ACC112 (cell line): ENCODE results near the gene RAB11FIP4.

Experiments used
- H2AFZ ChIP-seq: fragments of 200-600 bp; sonication (generic); one replicate; pipeline ENCODE4 v1.6.0; 2017; ENCODE audit warnings: antibody characterized with exemption, low read length; ENCODE audit not compliant: unreplicated experiment
- H3K27ac ChIP-seq: fragments of 200-600 bp; sonication (generic); 2 replicates; pipeline ENCODE4 v1.5.1; 2014; ENCODE audit warnings: low read depth, mild to moderate bottlenecking, antibody characterized with exemption, low read length, moderate library complexity
- H3K27me3 ChIP-seq: fragments of 200-600 bp; sonication (generic); 2 replicates; pipeline ENCODE4 v1.6.1; 2014; ENCODE audit warnings: mild to moderate bottlenecking, antibody characterized with exemption, low read length, moderate library complexity, mixed read lengths; ENCODE audit not compliant: insufficient read depth
- H3K36me3 ChIP-seq: fragments of 200-600 bp; sonication (generic); 2 replicates; pipeline ENCODE4 v1.6.1; 2016; ENCODE audit warnings: mild to moderate bottlenecking, antibody characterized with exemption, low read length, moderate library complexity, mixed read lengths; ENCODE audit not compliant: insufficient read depth
- H3K4me1 ChIP-seq: fragments of 200-600 bp; sonication (generic); one replicate; pipeline ENCODE4 v1.6.1; 2016; ENCODE audit warnings: low read length, mixed read lengths; ENCODE audit not compliant: insufficient read depth, unreplicated experiment, control insufficient read depth
- H3K4me3 ChIP-seq: fragments of 200-600 bp; sonication (generic); 2 replicates; pipeline ENCODE4 v1.5.1; 2014; ENCODE audit warnings: mild to moderate bottlenecking, low read depth, low read length
- H3K79me2 ChIP-seq: fragments of 200-600 bp; sonication (generic); one replicate; pipeline ENCODE4 v1.6.0; 2016; ENCODE audit warnings: low read length; ENCODE audit not compliant: control insufficient read depth, unreplicated experiment, insufficient read depth

The RAB11FIP4 gene

DNA sequence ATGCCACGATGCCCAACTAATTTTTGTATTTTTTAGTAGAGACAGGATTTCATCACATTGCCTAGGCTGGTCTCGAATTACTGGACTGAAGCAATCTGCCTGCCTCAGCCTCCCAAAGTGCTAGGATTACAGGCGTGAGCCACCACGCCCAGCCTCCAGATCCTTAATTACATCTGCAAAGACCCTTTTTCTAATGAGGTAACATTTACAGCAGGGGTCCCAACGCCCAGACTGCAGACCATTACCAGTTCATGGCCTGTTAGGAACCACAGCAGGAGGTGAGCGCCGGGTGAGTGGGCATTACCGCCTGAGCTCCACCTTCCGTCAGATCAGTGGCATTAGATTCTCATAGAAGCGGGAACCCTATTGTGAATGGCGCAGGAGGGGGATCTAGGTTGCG lies 4.0 kb upstream of the RAB11FIP4 start:
- Histone ChIP-seq H3K27me3 (peaks cover 29% of the 10 kb centered on the region), H3K4me3 (no peak overlapping the region), H3K27ac (no peak overlapping the region), H3K36me3 (no peaks in the 10 kb centered on the region), H3K4me1 (no peaks in the 10 kb centered on the region), H3K79me2 (no peaks in the 10 kb centered on the region), H2AFZ (no peak overlapping the region)

- Histone ChIP-seq H2AFZ (no peak overlapping the region), H3K4me1 (no peaks in the 10 kb centered on the region), H3K27ac (no peak overlapping the region), H3K36me3 (no peaks in the 10 kb centered on the region), H3K27me3 (peaks cover 38% of the 10 kb centered on the region), H3K4me3 (no peak overlapping the region), H3K79me2 (no peaks in the 10 kb centered on the region)
Observed at GRCh38 chr17:31388351-31388750, 3.1 kb upstream of the RAB11FIP4 start.

GRCh38 chr17:31388770-31389656 lies 2.5 kb upstream of the RAB11FIP4 start:
- Histone ChIP-seq H3K36me3 (no peaks in the 10 kb centered on the region), H3K27ac (no peak overlapping the region), H3K4me1 (no peaks in the 10 kb centered on the region), H2AFZ (no peak overlapping the region), H3K4me3 (no peak overlapping the region), H3K79me2 (no peaks in the 10 kb centered on the region), H3K27me3 (peaks cover 43% of the 10 kb centered on the region)

- Histone ChIP-seq H3K4me3 (no peak overlapping the region), H2AFZ (no peak overlapping the region), H3K27me3 (peaks cover 43% of the 10 kb centered on the region), H3K36me3 (no peaks in the 10 kb centered on the region), H3K27ac (no peak overlapping the region), H3K79me2 (no peaks in the 10 kb centered on the region), H3K4me1 (no peaks in the 10 kb centered on the region)
Observed at GRCh38 chr17:31389657-31390381, 1.7 kb upstream of the RAB11FIP4 start.

GRCh38 chr17:31390426-31390747 lies 1.1 kb upstream of the RAB11FIP4 start:
- Histone ChIP-seq H3K79me2 (no peaks in the 10 kb centered on the region), H2AFZ (no peak overlapping the region), H3K36me3 (no peaks in the 10 kb centered on the region), H3K27me3 (peaks cover 44% of the 10 kb centered on the region), H3K4me3 (no peak overlapping the region), H3K27ac (no peak overlapping the region), H3K4me1 (no peaks in the 10 kb centered on the region)

DNA sequence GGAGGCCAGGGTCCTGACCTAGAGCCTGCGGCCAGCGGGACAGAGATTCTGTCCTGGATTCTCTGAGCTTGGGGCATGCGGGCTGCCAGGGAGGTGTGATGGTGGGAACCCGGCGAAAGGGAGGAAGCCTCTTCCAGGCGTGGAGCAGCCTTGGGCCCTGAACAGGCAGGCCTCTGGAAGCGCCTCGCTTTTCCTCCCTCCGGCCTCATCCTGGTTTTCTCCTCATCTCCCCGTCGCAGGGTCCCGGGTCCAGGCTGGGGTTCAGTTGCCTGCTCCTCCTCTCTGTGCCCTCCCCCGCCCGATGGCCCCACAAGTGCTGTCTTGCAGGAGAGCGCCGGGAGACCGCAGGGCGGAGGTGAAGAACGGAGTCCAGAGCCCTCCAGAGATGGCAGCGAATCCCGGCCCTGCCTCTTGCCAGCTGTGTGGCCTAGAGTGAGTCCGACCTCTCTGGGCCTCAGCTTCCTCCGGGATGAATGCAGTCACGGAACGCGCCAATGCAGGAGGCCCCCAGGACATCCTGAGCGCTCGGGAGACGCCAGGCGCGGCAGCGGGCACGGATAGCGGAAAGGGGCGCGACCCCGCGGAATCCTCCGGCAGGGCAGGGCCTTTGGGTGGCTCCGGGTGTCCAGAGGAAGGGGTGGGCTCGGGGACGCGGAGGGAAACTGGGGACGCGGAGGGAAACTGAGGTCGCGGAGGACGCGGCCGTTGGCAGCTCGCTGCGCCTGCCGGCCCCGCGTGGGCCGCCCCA lies 553 bp upstream of the RAB11FIP4 start:
- H2AFZ ChIP-seq: no peak overlapping the region
- H3K27ac ChIP-seq: no peak overlapping the region
- H3K36me3 ChIP-seq: no peaks in the 10 kb centered on the region
- no peaks in the 10 kb centered on the region for H3K79me2 ChIP-seq
- peaks cover 48% of the 10 kb centered on the region for H3K27me3 ChIP-seq
- H3K4me3 ChIP-seq: peak overlapping the region; percentile 40
- no peaks in the 10 kb centered on the region for H3K4me1 ChIP-seq

DNA sequence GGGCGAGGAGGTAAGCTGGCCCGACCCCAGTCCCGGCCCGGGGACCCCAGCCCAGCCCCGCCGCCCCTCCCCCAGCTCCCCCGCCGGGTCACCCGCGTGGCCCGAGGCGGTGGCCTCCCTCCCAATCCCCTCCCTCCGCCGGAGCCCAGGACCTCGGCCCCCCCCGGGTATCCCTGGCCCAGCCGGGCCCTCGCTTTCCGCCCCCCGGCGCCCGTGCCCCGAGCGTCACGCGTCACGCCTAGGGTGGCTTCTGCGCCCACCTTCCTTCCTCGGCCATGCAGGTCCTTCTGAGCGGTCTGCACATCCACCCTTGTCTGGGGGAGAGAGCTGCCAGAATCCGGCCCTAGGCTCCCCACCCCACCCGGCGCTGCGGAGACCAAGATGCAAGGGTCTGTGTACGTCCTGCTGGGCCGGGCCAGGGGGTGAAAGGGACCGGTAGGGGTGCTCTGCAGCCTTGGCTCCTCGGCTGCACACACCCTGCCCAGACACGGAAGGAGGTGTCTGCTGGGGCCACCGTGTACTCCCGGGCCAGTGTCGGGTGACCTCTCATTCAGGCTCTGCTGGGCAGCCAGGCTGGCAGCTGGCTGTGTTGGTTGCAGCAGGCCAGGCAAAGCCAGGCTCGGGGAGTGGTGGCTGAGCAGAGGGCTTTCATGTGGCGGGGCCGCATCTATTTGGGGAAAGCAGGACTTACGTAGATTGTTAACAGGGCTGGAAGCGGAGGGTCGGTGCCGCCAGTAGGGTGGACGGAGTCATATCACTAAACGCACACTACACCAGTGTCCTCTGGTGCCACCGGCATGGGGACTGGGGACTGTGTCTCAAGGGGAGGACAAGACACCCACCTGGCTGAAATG lies 754 bp downstream of the RAB11FIP4 start:
- H3K4me3 ChIP-seq: peak overlapping the region; percentile 37; the same call in 1 of the 2 replicates
- H3K4me1 ChIP-seq: no peaks in the 10 kb centered on the region
- no peaks in the 10 kb centered on the region for H3K36me3 ChIP-seq
- peaks cover 50% of the 10 kb centered on the region for H3K27me3 ChIP-seq
- no peak overlapping the region for H2AFZ ChIP-seq
- no peaks in the 10 kb centered on the region for H3K79me2 ChIP-seq
- no peak overlapping the region for H3K27ac ChIP-seq

- Histone ChIP-seq H3K79me2 (no peaks in the 10 kb centered on the region), H3K36me3 (no peaks in the 10 kb centered on the region), H3K27ac (no peak overlapping the region), H2AFZ (no peak overlapping the region), H3K27me3 (peaks cover 54% of the 10 kb centered on the region), H3K4me1 (no peaks in the 10 kb centered on the region), H3K4me3 (no peak overlapping the region)
Observed at GRCh38 chr17:31392856-31393748, 1.6 kb downstream of the RAB11FIP4 start.

DNA sequence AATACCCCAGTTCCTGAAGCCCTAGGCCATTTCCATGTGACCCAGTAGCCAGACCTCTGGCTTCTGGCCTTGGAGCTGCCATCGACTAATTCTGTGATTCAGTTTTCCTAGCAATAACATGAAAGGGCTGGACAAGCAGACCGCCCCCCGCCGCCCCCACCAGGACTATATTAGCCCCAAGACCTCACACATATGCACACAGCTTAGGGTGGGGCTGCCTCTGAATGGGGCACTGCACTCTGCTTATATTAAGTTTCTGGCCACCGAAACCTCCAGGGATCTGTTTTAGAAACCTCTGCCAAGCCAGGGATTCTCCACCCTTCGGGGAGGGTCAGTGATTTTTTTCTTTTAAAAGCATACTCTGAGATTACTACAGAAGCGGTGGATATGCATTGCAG lies 2.3 kb downstream of the RAB11FIP4 start:
- Histone ChIP-seq H3K79me2 (no peaks in the 10 kb centered on the region), H2AFZ (no peak overlapping the region), H3K27ac (no peak overlapping the region), H3K4me3 (no peak overlapping the region), H3K4me1 (no peaks in the 10 kb centered on the region), H3K36me3 (no peaks in the 10 kb centered on the region), H3K27me3 (peaks cover 54% of the 10 kb centered on the region)
